ENCODE data around the gene TRDMT1.

- TF ChIP-seq CTCF (conservative IDR thresholded peaks at IDR 0.05; ENCODE audit: low read length) (no peak), EZH2phosphoT487 (IDR thresholded peaks at IDR 0.05; ENCODE audit: borderline replicate concordance, low read depth, low read length) (no peak)
Observed at GRCh38 chr10:17217631-17218232, 16.3 kb upstream of the TRDMT1 start.
